Measurements from ENCODE around the gene DNAJC13. TPM values are rescaled to one million over a fixed set of nuclear protein-coding genes. Genes with fewer than 3 reads are reported as not detected.

Gene DNAJC13
- total and polyA plus RNA-seq, 7 donors, result 7.4 to 30.9 (median 24.7) TPM

GRCh38 chr3:132507657-132508056 lies 90.4 kb downstream of the DNAJC13 start:
- WGBS, 3 donors, result 96 to 98% (median 97%) methylated on average over 4 of the region's 4 CpGs
- Histone ChIP-seq H3K27me3 (ENCODE audit: insufficient read depth in 3 of 3, low read length in 2 of 3) (no peaks in the 10 kb centered on the region), H3K4me1 (no peaks in the 10 kb centered on the region), H3K9me3 (no peaks in the 10 kb centered on the region), H3K4me3 (no peak overlapping the region), H3K36me3 (ENCODE audit: insufficient read depth in 1 of 2, low read depth in 1 of 2) (peaks cover 3 to 100% of the 10 kb centered on the region in 2 donors), H3K27ac (no peak overlapping the region)
- no peak for DNase-seq
- TF ChIP-seq, protein P1, sequence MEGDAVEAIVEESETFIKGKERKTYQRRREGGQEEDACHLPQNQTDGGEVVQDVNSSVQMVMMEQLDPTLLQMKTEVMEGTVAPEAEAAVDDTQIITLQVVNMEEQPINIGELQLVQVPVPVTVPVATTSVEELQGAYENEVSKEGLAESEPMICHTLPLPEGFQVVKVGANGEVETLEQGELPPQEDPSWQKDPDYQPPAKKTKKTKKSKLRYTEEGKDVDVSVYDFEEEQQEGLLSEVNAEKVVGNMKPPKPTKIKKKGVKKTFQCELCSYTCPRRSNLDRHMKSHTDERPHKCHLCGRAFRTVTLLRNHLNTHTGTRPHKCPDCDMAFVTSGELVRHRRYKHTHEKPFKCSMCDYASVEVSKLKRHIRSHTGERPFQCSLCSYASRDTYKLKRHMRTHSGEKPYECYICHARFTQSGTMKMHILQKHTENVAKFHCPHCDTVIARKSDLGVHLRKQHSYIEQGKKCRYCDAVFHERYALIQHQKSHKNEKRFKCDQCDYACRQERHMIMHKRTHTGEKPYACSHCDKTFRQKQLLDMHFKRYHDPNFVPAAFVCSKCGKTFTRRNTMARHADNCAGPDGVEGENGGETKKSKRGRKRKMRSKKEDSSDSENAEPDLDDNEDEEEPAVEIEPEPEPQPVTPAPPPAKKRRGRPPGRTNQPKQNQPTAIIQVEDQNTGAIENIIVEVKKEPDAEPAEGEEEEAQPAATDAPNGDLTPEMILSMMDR (IDR thresholded peaks at IDR 0.05), result no peak
- no peak for ATAC-seq
- intact Hi-C loops (cut with DNase I), result no loop called here

GRCh38 chr3:132509096-132509495 lies 91.8 kb downstream of the DNAJC13 start:
- no peaks in the 10 kb centered on the region for H3K4me1 ChIP-seq
- H3K27ac ChIP-seq, result no peak overlapping the region
- no peak for DNase-seq
- no peak for ATAC-seq
- 86 to 96% (median 95%) methylated on average over 1 of the region's 1 CpG for WGBS, 3 donors
- peaks cover 3 to 100% of the 10 kb centered on the region in 2 donors for H3K36me3 ChIP-seq (ENCODE audit: insufficient read depth in 1 of 2, low read depth in 1 of 2)
- no peak overlapping the region for H3K4me3 ChIP-seq
- no peaks in the 10 kb centered on the region for H3K27me3 ChIP-seq (ENCODE audit: insufficient read depth in 3 of 3, low read length in 2 of 3)
- intact Hi-C loops (cut with DNase I), result no loop called here
- no peaks in the 10 kb centered on the region for H3K9me3 ChIP-seq
- TF ChIP-seq, protein P1 (IDR thresholded peaks at IDR 0.05), result no peak

DNA sequence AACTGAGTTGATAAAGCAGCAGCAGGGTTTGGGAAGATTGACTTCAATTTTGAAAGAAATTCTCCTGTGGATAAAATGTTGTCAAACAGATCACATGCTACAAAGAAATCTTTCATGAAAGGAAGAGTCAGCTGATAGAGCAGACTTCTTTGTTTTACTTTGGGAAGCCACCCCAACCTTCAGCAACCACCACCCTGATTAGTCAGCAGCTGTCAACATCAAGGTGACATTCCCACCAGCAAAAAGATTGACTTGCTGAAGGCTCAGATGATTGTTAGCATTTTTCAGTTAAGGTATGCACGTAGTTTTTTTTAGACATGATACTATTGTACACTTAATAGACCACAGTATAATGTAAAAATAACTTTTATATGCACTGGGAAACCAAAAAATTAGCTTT lies 92.2 kb downstream of the DNAJC13 start:
- ATAC-seq (no peak), DNase-seq (no peak)
- H3K4me1 ChIP-seq, result no peaks in the 10 kb centered on the region
- H3K27me3 ChIP-seq (ENCODE audit: insufficient read depth in 3 of 3, low read length in 2 of 3), result no peaks in the 10 kb centered on the region
- H3K9me3 ChIP-seq, result no peaks in the 10 kb centered on the region
- peaks cover 3 to 100% of the 10 kb centered on the region in 2 donors for H3K36me3 ChIP-seq (ENCODE audit: insufficient read depth in 1 of 2, low read depth in 1 of 2)
- H3K4me3 ChIP-seq, result no peak overlapping the region
- 94 to 98% (median 97%) methylated on average over 1 of the region's 1 CpG for WGBS, 3 donors
- no peak overlapping the region for H3K27ac ChIP-seq
- TF ChIP-seq, protein P1 (IDR thresholded peaks at IDR 0.05), result no peak
- intact Hi-C loops (cut with DNase I), result no loop called here

GRCh38 chr3:132513057-132513456 lies 95.8 kb downstream of the DNAJC13 start:
- no peak overlapping the region for H3K27ac ChIP-seq
- H3K4me1 ChIP-seq, result no peaks in the 10 kb centered on the region
- ATAC-seq (no peak), DNase-seq (no peak)
- WGBS, 3 donors, result 94 to 95% (median 95%) methylated on average over 5 of the region's 5 CpGs
- H3K27me3 ChIP-seq (ENCODE audit: insufficient read depth in 3 of 3, low read length in 2 of 3), result no peaks in the 10 kb centered on the region
- peaks cover 5 to 100% of the 10 kb centered on the region in 2 donors for H3K36me3 ChIP-seq (ENCODE audit: insufficient read depth in 1 of 2, low read depth in 1 of 2)
- intact Hi-C loops (cut with DNase I), result loop anchor here in 1 of 2 donors (10.0 kb wide), 1 partner anchor 182 kb away; no protein-coding TSS in a partner anchor
- TF ChIP-seq, protein P1 (IDR thresholded peaks at IDR 0.05), result no peak
- H3K4me3 ChIP-seq, result no peak overlapping the region
- H3K9me3 ChIP-seq, result no peaks in the 10 kb centered on the region

GRCh38 chr3:132517311-132517710 lies 100.0 kb downstream of the DNAJC13 start:
- DNase-seq, result no peak
- Histone ChIP-seq H3K4me3 (no peak overlapping the region), H3K27me3 (ENCODE audit: insufficient read depth in 3 of 3, low read length in 2 of 3) (no peaks in the 10 kb centered on the region), H3K9me3 (no peaks in the 10 kb centered on the region), H3K27ac (no peak overlapping the region), H3K4me1 (no peaks in the 10 kb centered on the region), H3K36me3 (ENCODE audit: insufficient read depth in 1 of 2, low read depth in 1 of 2) (peaks cover 5 to 99% of the 10 kb centered on the region in 2 donors)
- TF ChIP-seq, protein P1 (IDR thresholded peaks at IDR 0.05), result no peak
- intact Hi-C loops (cut with DNase I), result loop anchor here (5.0 to 10.0 kb wide), 3 partner anchors 165 to 177 kb away; no protein-coding TSS in a partner anchor
- no peak for ATAC-seq
- 94 to 96% (median 95%) methylated on average over 2 of the region's 2 CpGs for WGBS, 3 donors
